Right atrium auricular region (tissue), 2 donors: ENCODE measurements around the gene TLDC2. TPM values are rescaled to one million over a fixed set of nuclear protein-coding genes. Genes with fewer than 3 reads are reported as not detected.
"Not testable (repeated sequence)": the region's sequence is repeated elsewhere in the genome, so short reads cannot be mapped to it uniquely, and the experiment has no call there.

ENCODE experiments used
- DNase-seq: peaks from one replicate; pipeline ENCODE4 v3.0.0-alpha.2; 2019; ENCODE audit warnings: low spot score
- H3K27ac ChIP-seq, 2 donors: fragments of 200-600 bp; sonication (generic); 1 replicate in 1 of 2; 2 replicates in 1 of 2; pipeline ENCODE4 v1.5.1; 2016 to 2019
- H3K27me3 ChIP-seq, 2 donors: fragments of 200-600 bp; sonication (generic); one replicate each; pipeline versions ENCODE4 v1.5.1 to v1.6.0; 2017 to 2019
- H3K36me3 ChIP-seq: fragments of 200-600 bp; sonication (generic); one replicate; pipeline ENCODE4 v1.5.1; 2016
- H3K4me1 ChIP-seq, 2 donors: fragments of 200-600 bp; sonication (generic); one replicate each; pipeline versions ENCODE4 v1.5.1 to v1.6.0; 2017 to 2019
- H3K4me3 ChIP-seq, 2 donors: fragments of 200-600 bp; sonication (generic); 1 replicate in 1 of 2; 2 replicates in 1 of 2; pipeline ENCODE4 v1.5.1; 2017 to 2019; ENCODE audit warnings: mild to moderate bottlenecking in 1 of 2, moderate library complexity in 1 of 2
- H3K9me3 ChIP-seq, 2 donors: fragments of 200-600 bp; sonication (generic); one replicate each; pipeline ENCODE4 v1.5.1; 2019
- CTCF ChIP-seq, 2 donors: fragments of 200-600 bp; sonication (generic); IDR thresholded peaks; one replicate each; pipeline ENCODE4 v1.5.1; 2019; ENCODE audit warnings: antibody characterized with exemption in 2 of 2
- total RNA-seq, 2 donors: library from RNA; depleted of rRNA; stranded (reverse); fragments of >200 nt; gene quantifications; one replicate each; pipeline ENCODE4 v1.1.0, GENCODE V29; 2016

Gene TLDC2
- total RNA-seq, 2 donors from 2014 or later: 0.30 TPM; not detected in 1

GRCh38 chr20:36904690-36905089, 28.8 kb downstream of the TLDC2 start:
- Histone ChIP-seq H3K27ac (no peak overlapping the region), H3K9me3 (no peaks in the 10 kb centered on the region), H3K36me3 (peaks cover 98% of the 10 kb centered on the region), H3K27me3 (no peaks in the 10 kb centered on the region), H3K4me3 (no peak overlapping the region), H3K4me1 (no peaks in the 10 kb centered on the region)
- TF ChIP-seq CTCF (IDR thresholded peaks at IDR 0.05): no peak
- no peak for DNase-seq

GRCh38 chr20:36905566-36905965, 29.6 kb downstream of the TLDC2 start:
- not testable (repeated sequence) for H3K4me3 ChIP-seq, H3K27ac ChIP-seq, DNase-seq, H3K9me3 ChIP-seq, H3K27me3 ChIP-seq, H3K4me1 ChIP-seq
- H3K36me3 ChIP-seq: peaks cover 99% of the 10 kb centered on the region

- DNase-seq, H3K27me3 ChIP-seq: not testable (repeated sequence)
Measured at GRCh38 chr20:36906086-36906485, 30.1 kb downstream of the TLDC2 start.

GRCh38 chr20:36908603-36909002, 32.7 kb downstream of the TLDC2 start:
- no peak for DNase-seq
- Histone ChIP-seq H3K36me3 (peaks cover 95% of the 10 kb centered on the region), H3K4me1 (no peaks in the 10 kb centered on the region), H3K27me3 (no peaks in the 10 kb centered on the region), H3K4me3 (no peak overlapping the region), H3K9me3 (no peaks in the 10 kb centered on the region), H3K27ac (no peak overlapping the region)
- TF ChIP-seq CTCF (IDR thresholded peaks at IDR 0.05): no peak

More at GRCh38 chr20:36906086-36906485, 30.1 kb downstream of the TLDC2 start:
- not testable (repeated sequence) for H3K27ac ChIP-seq, H3K4me1 ChIP-seq, H3K9me3 ChIP-seq, H3K4me3 ChIP-seq
- H3K36me3 ChIP-seq: peaks cover 99% of the 10 kb centered on the region

- H3K27ac ChIP-seq: no peak overlapping the region
- H3K27me3 ChIP-seq: no peaks in the 10 kb centered on the region
- no peak overlapping the region for H3K4me3 ChIP-seq
- no peak for DNase-seq
- no peaks in the 10 kb centered on the region for H3K4me1 ChIP-seq
- TF ChIP-seq CTCF (IDR thresholded peaks at IDR 0.05): no peak
- H3K9me3 ChIP-seq: no peaks in the 10 kb centered on the region
- H3K36me3 ChIP-seq: peaks cover 89% of the 10 kb centered on the region
Measured at GRCh38 chr20:36916199-36916598, 40.3 kb downstream of the TLDC2 start.

- DNase-seq: no peak
- H3K9me3 ChIP-seq: no peaks in the 10 kb centered on the region
- no peaks in the 10 kb centered on the region for H3K27me3 ChIP-seq
- no peak for TF ChIP-seq CTCF (IDR thresholded peaks at IDR 0.05)
- no peaks in the 10 kb centered on the region for H3K4me1 ChIP-seq
- peaks cover 86% of the 10 kb centered on the region for H3K36me3 ChIP-seq
- no peak overlapping the region for H3K4me3 ChIP-seq
- no peak overlapping the region for H3K27ac ChIP-seq
Measured at GRCh38 chr20:36917240-36917639, 41.3 kb downstream of the TLDC2 start.

- H3K4me3 ChIP-seq: no peak overlapping the region
- no peak for DNase-seq
- H3K27ac ChIP-seq: no peak overlapping the region
- peaks cover 90% of the 10 kb centered on the region for H3K36me3 ChIP-seq
- TF ChIP-seq CTCF (IDR thresholded peaks at IDR 0.05): no peak
- H3K4me1 ChIP-seq: no peaks in the 10 kb centered on the region
- no peaks in the 10 kb centered on the region for H3K27me3 ChIP-seq
- no peaks in the 10 kb centered on the region for H3K9me3 ChIP-seq
Measured at GRCh38 chr20:36917943-36918342, 42.0 kb downstream of the TLDC2 start.
